Neural cell (in vitro differentiated cells): ENCODE data around the gene MAPK8. TPM values are rescaled to one million over a fixed set of nuclear protein-coding genes. Genes with fewer than 3 reads are reported as not detected.

Experiments used
- H2AFZ ChIP-seq: fragments of 200-600, 300-800 bp; sonication (generic), shearing (Covaris generic); 2 replicates; pipeline ENCODE4 v1.6.0; 2014; ENCODE audit warnings: low read depth, mild to moderate bottlenecking, antibody characterized with exemption, low read length, moderate library complexity
- H3F3A ChIP-seq: fragments of 200-600 bp; shearing (Covaris generic); 2 replicates; pipeline ENCODE4 v1.6.1; 2016; ENCODE audit warnings: mild to moderate bottlenecking, moderate library complexity, mixed read lengths, antibody characterized with exemption, low read length; ENCODE audit not compliant: insufficient read depth, poor library complexity, severe bottlenecking
- H3K27ac ChIP-seq: fragments of 200-600, 300-800 bp; sonication (generic), shearing (Covaris generic); 2 replicates; pipeline ENCODE4 v1.5.1; 2014; ENCODE audit warnings: mild to moderate bottlenecking, low read length, moderate library complexity
- H3K27me3 ChIP-seq: fragments of 300-800, 200-600 bp; sonication (generic), shearing (Covaris generic); 2 replicates; pipeline ENCODE4 v1.6.0; 2014; ENCODE audit warnings: mild to moderate bottlenecking, low read depth, low read length, moderate library complexity; ENCODE audit not compliant: insufficient read depth
- H3K36me3 ChIP-seq: fragments of 300-800, 200-600 bp; sonication (generic), shearing (Covaris generic); 2 replicates; pipeline ENCODE4 v1.5.1; 2014; ENCODE audit warnings: mild to moderate bottlenecking, antibody characterized with exemption, low read length, moderate library complexity; ENCODE audit not compliant: insufficient read depth
- H3K4me2 ChIP-seq: fragments of 300-800, 200-600 bp; sonication (generic), shearing (Covaris generic); 2 replicates; pipeline ENCODE4 v1.6.0; 2014; ENCODE audit warnings: mild to moderate bottlenecking, low read length
- H3K4me3 ChIP-seq: fragments of 300-800, 200-600 bp; sonication (generic), shearing (Covaris generic); 2 replicates; pipeline ENCODE4 v1.5.1; 2014; ENCODE audit warnings: mild to moderate bottlenecking, low read length, moderate library complexity
- H3K79me2 ChIP-seq: fragments of 200-600 bp; shearing (Covaris generic); replicated peaks from 2 replicates; pipeline ENCODE4 v1.6.0; 2014; ENCODE audit warnings: mild to moderate bottlenecking, low read length, moderate library complexity; ENCODE audit not compliant: insufficient read depth
- H3K9ac ChIP-seq: fragments of 300-800, 200-600 bp; sonication (generic), shearing (Covaris generic); 2 replicates; pipeline ENCODE4 v1.6.1; 2016; ENCODE audit warnings: mild to moderate bottlenecking, low read length, mixed read lengths
- H3K9me2 ChIP-seq: fragments of 200-600 bp; shearing (Covaris generic); 2 replicates; pipeline ENCODE4 v1.6.1; 2016; ENCODE audit warnings: mild to moderate bottlenecking, low read length, mixed read lengths; ENCODE audit not compliant: insufficient read depth
- H3K9me3 ChIP-seq: fragments of 200-600, 300-800 bp; sonication (generic), shearing (Covaris generic); 2 replicates; pipeline ENCODE4 v1.6.1; 2016; ENCODE audit warnings: mild to moderate bottlenecking, mixed run types, low read length, moderate library complexity, mixed read lengths
- H4K20me1 ChIP-seq: fragments of 200-600 bp; shearing (Covaris generic); 2 replicates; pipeline ENCODE4 v1.6.1; 2016; ENCODE audit warnings: mild to moderate bottlenecking, mixed run types; ENCODE audit not compliant: insufficient read depth
- CTCF ChIP-seq: fragments of 450-650 bp; IDR thresholded peaks from 2 replicates; pipeline ENCODE4 v1.5.1; 2014; ENCODE audit warnings: antibody characterized with exemption, mild to moderate bottlenecking, moderate library complexity; ENCODE audit not compliant: poor library complexity, severe bottlenecking
- EP300 ChIP-seq: fragments of 450-650 bp; conservative IDR thresholded peaks from 2 replicates; pipeline ENCODE4 v1.6.1; 2014; ENCODE audit warnings: antibody characterized with exemption, mild to moderate bottlenecking, moderate library complexity; ENCODE audit not compliant: poor library complexity, severe bottlenecking
- EZH2 ChIP-seq: fragments of 200-600, 300-800 bp; shearing (Covaris generic), sonication (generic); IDR thresholded peaks from 2 replicates; pipeline ENCODE4 v1.6.1; 2014; ENCODE audit warnings: antibody characterized with exemption, low read length, borderline replicate concordance, mild to moderate bottlenecking; ENCODE audit not compliant: insufficient read depth, poor library complexity, severe bottlenecking
- MXI1 ChIP-seq: fragments of 450-650 bp; conservative IDR thresholded peaks from 2 replicates; pipeline ENCODE4 v1.6.1; 2014; ENCODE audit warnings: antibody characterized with exemption, mild to moderate bottlenecking; ENCODE audit not compliant: poor library complexity, severe bottlenecking
- POLR2AphosphoS5 ChIP-seq: IDR thresholded peaks from 2 replicates; pipeline ENCODE4 v1.6.1; 2012
- RAD21 ChIP-seq: fragments of 450-650 bp; conservative IDR thresholded peaks from 2 replicates; pipeline ENCODE4 v1.6.1; 2014; ENCODE audit warnings: antibody characterized with exemption, mild to moderate bottlenecking, moderate library complexity
- REST ChIP-seq: IDR thresholded peaks from 2 replicates; pipeline ENCODE4 v1.6.1; 2012; ENCODE audit warnings: borderline replicate concordance
- SMC3 ChIP-seq: fragments of 450-650 bp; conservative IDR thresholded peaks from 2 replicates; pipeline ENCODE4 v1.6.1; 2014; ENCODE audit warnings: antibody characterized with exemption, mild to moderate bottlenecking, moderate library complexity; ENCODE audit not compliant: poor library complexity
- TAF1 ChIP-seq: IDR thresholded peaks from 2 replicates; pipeline ENCODE4 v1.6.1; 2012; ENCODE audit warnings: low read depth
- polyA plus RNA-seq: library from polyadenylated mRNA; depleted of rRNA; stranded (reverse); fragments of >200 nt; gene quantifications from 2 replicates; pipeline ENCODE4 v1.2.3, GENCODE V29; 2014

Gene MAPK8
- polyA plus RNA-seq, 1 donor from 2014 or later = 187 TPM

- H4K20me1 ChIP-seq = no peaks in the 10 kb centered on the region
- no peaks in the 10 kb centered on the region for H3K9me2 ChIP-seq
- no peaks in the 10 kb centered on the region for H3K36me3 ChIP-seq
- no peak overlapping the region for H3K9ac ChIP-seq
- H3K27me3 ChIP-seq = no peaks in the 10 kb centered on the region
- no peak for TF ChIP-seq EP300
- TF ChIP-seq REST = no peak
- no peak for TF ChIP-seq CTCF
- TF ChIP-seq TAF1 = no peak
- TF ChIP-seq POLR2AphosphoS5 = no peak
- no peak for TF ChIP-seq MXI1
- no peak for TF ChIP-seq SMC3
- TF ChIP-seq EZH2 = no peak
- TF ChIP-seq RAD21 = no peak
- H3K27ac ChIP-seq = no peak overlapping the region
- no peak overlapping the region for H3K4me2 ChIP-seq
- H3K9me3 ChIP-seq = no peaks in the 10 kb centered on the region
- H3K79me2 ChIP-seq = peaks cover 22% of the 10 kb centered on the region
- H3F3A ChIP-seq = no peaks in the 10 kb centered on the region
- no peak overlapping the region for H3K4me3 ChIP-seq
- H2AFZ ChIP-seq = no peak overlapping the region
Observed at GRCh38 chr10:48404646-48405045, 98.2 kb downstream of the MAPK8 start.

- no peak overlapping the region for H3K4me3 ChIP-seq
- no peaks in the 10 kb centered on the region for H3K27me3 ChIP-seq
- no peak overlapping the region for H2AFZ ChIP-seq
- no peaks in the 10 kb centered on the region for H3F3A ChIP-seq
- no peaks in the 10 kb centered on the region for H4K20me1 ChIP-seq
- H3K4me2 ChIP-seq = no peak overlapping the region
- H3K27ac ChIP-seq = no peak overlapping the region
- H3K9ac ChIP-seq = no peak overlapping the region
- peaks cover 21% of the 10 kb centered on the region for H3K79me2 ChIP-seq
- no peaks in the 10 kb centered on the region for H3K36me3 ChIP-seq
- TF ChIP-seq CTCF = no peak
- H3K9me2 ChIP-seq = no peaks in the 10 kb centered on the region
- no peaks in the 10 kb centered on the region for H3K9me3 ChIP-seq
Observed at GRCh38 chr10:48406204-48406603, 99.7 kb downstream of the MAPK8 start.
